ENCODE data around the gene CLDN11. TPM values are rescaled to one million over a fixed set of nuclear protein-coding genes. Genes with fewer than 3 reads are reported as not detected.

Gene CLDN11
- total and polyA plus RNA-seq, 2 of the 8 experiments (the other 6 are each of a cell fraction or from before 2014, with no cell fraction given) = 4.8 to 12.5 TPM

- no peak for TF ChIP-seq POLR2A (IDR thresholded peaks at IDR 0.05; ENCODE audit: control extremely low read depth in 1 of 2, low read depth in 2 of 2, low read length in 2 of 2)
Observed at GRCh38 chr3:170436697-170437096, 18.0 kb downstream of the CLDN11 start (continued).

- CTCF ChIA-PET (ENCODE audit: partially characterized antibody) = interaction anchor here (1.1 to 3.1 kb wide), 5 partner anchors 13 to 372 kb away, joined by 3 to 17 read pairs (median 8); no protein-coding TSS in a partner anchor
- TF ChIP-seq RXRA (IDR thresholded peaks at IDR 0.05; ENCODE audit: insufficient read depth, low read depth, low read length) = no peak
- TF ChIP-seq ZNF274 (IDR thresholded peaks at IDR 0.05; ENCODE audit: borderline replicate concordance, extremely low read depth, low read length) = no peak
- no peak for TF ChIP-seq SP2 (IDR thresholded peaks at IDR 0.05; ENCODE audit: low read length)
- no peak for TF ChIP-seq KDM4A (IDR thresholded peaks at IDR 0.05; ENCODE audit: low read depth, low read length, severe bottlenecking)
- no peak for TF ChIP-seq GABPA (IDR thresholded peaks at IDR 0.05; ENCODE audit: borderline replicate concordance, insufficient read depth, low read length)
- TF ChIP-seq GTF2F1 (IDR thresholded peaks at IDR 0.05; ENCODE audit: borderline replicate concordance, low read depth, low read length) = no peak
- TF ChIP-seq TBP (IDR thresholded peaks at IDR 0.05; ENCODE audit: low read depth, low read length) = no peak
- TF ChIP-seq SRF (IDR thresholded peaks at IDR 0.05; ENCODE audit: low read depth, low read length) = no peak
- TF ChIP-seq SAP30 (IDR thresholded peaks at IDR 0.05; ENCODE audit: insufficient read depth, insufficient replicate concordance, low read length) = no peak
- TF ChIP-seq E2F6 (IDR thresholded peaks at IDR 0.05) = no peak
- no peak for TF ChIP-seq SIRT6 (IDR thresholded peaks at IDR 0.05; ENCODE audit: low read length)
- no peak for TF ChIP-seq TCF12 (IDR thresholded peaks at IDR 0.05; ENCODE audit: low read depth, low read length)
Observed at GRCh38 chr3:170437176-170437575, 18.5 kb downstream of the CLDN11 start.

More at GRCh38 chr3:170437176-170437575, 18.5 kb downstream of the CLDN11 start:
- no peak overlapping the region for H2BK15ac ChIP-seq (ENCODE audit: low read length)
- no peaks in the 10 kb centered on the region for H3K23me2 ChIP-seq (ENCODE audit: low read depth, low read length)
- H2BK120ac ChIP-seq (replicated peaks; ENCODE audit: low read depth, low read length) = no peak overlapping the region
- no peak overlapping the region for H2AK5ac ChIP-seq (ENCODE audit: low read depth, low read length)
- H3K9me3 ChIP-seq (ENCODE audit: insufficient read depth in 2 of 2, low read depth in 1 of 2, low read length in 1 of 2) = no peaks in the 10 kb centered on the region
- 94% methylated on average over 4 of the region's 4 CpGs; no CpG with 5 or more reads in 1 of the 2 experiments for WGBS, 2 experiments (ENCODE audit: extremely low coverage in 1 of 2, insufficient coverage in 1 of 2, insufficient read length in 1 of 2, insufficient replicate concordance in 2 of 2, low coverage in 1 of 2, low lambda C conversion rate in 2 of 2, missing lambda C conversion rate in 1 of 2)
- no peak overlapping the region for H2BK5ac ChIP-seq (ENCODE audit: low read depth, low read length)
- no peaks in the 10 kb centered on the region; a peak in 1 of 7 replicates for H3K4me1 ChIP-seq (replicated peaks in 1 of 4; ENCODE audit: control insufficient read depth in 3 of 4, insufficient read depth in 4 of 4, low read length in 3 of 4)
- no peaks in the 10 kb centered on the region for H3K36me3 ChIP-seq (ENCODE audit: control insufficient read depth in 2 of 4, insufficient read depth in 4 of 4, low read length in 3 of 4)
- no peaks in the 10 kb centered on the region for H4K20me1 ChIP-seq (replicated peaks in 1 of 2; ENCODE audit: control insufficient read depth in 1 of 2, insufficient read depth in 2 of 2, low read length in 2 of 2)
- H3K79me2 ChIP-seq (ENCODE audit: control insufficient read depth in 1 of 2, insufficient read depth in 2 of 2, low read length in 2 of 2) = no peaks in the 10 kb centered on the region
- H3K27ac ChIP-seq (ENCODE audit: low read depth, low read length) = no peak overlapping the region
- no peak overlapping the region for H3K4me3 ChIP-seq (ENCODE audit: extremely low read depth in 1 of 4, insufficient read depth in 2 of 4, low read depth in 3 of 4, low read length in 4 of 4)
- no peak overlapping the region for H3K4ac ChIP-seq (replicated peaks; ENCODE audit: insufficient read length, low read depth, low read length)
- H3K23ac ChIP-seq (ENCODE audit: insufficient read length) = no peak overlapping the region
- no peak overlapping the region for H4K91ac ChIP-seq (replicated peaks; ENCODE audit: insufficient read length, low read length)
- no peak overlapping the region for H2BK12ac ChIP-seq (ENCODE audit: low read depth, low read length)
- H3K18ac ChIP-seq (ENCODE audit: extremely low read depth, low read length) = no peak overlapping the region
- DNase-seq (ENCODE audit: low read depth in 1 of 2, low spot score in 2 of 2) (no peak), FAIRE-seq (no peak)
- H4K5ac ChIP-seq (ENCODE audit: insufficient read length, low read depth, low read length) = no peak overlapping the region
- H3K14ac ChIP-seq (ENCODE audit: insufficient read length) = no peak overlapping the region
- H4K8ac ChIP-seq (ENCODE audit: extremely low read depth, insufficient read depth, low read length) = no peak overlapping the region
- H2BK20ac ChIP-seq (ENCODE audit: low read length) = no peak overlapping the region
- H3K79me1 ChIP-seq (ENCODE audit: low read depth, low read length) = no peaks in the 10 kb centered on the region
- no peak overlapping the region for H3K9ac ChIP-seq (replicated peaks in 1 of 4; ENCODE audit: extremely low read depth in 1 of 4, low read depth in 3 of 4, low read length in 3 of 4)
- H3K56ac ChIP-seq (replicated peaks; ENCODE audit: insufficient read length, low read depth, low read length) = no peak overlapping the region
- POLR2A ChIA-PET (ENCODE audit: partially characterized antibody) = no interaction called here
- no peak overlapping the region for H3K4me2 ChIP-seq (ENCODE audit: insufficient read depth in 1 of 2, low read depth in 2 of 2, low read length in 2 of 2)
- no peaks in the 10 kb centered on the region for H3K27me3 ChIP-seq (replicated peaks in 1 of 4; ENCODE audit: control insufficient read depth in 3 of 4, extremely low read depth in 1 of 4, insufficient read depth in 3 of 4, low read length in 3 of 4)
- H2AFZ ChIP-seq (ENCODE audit: low read length) = no peak overlapping the region

Data from H1 (cell line).